BLaER1 treated with 17β-estradiol and CSF1 and Interleukin-3, amounts not matched to agents 10 nM and 100 nM (cell line): Measurements from ENCODE around the gene ZCCHC7.
"Not testable (repeated sequence)": the region's sequence is repeated elsewhere in the genome, so short reads cannot be mapped to it uniquely, and the experiment has no call there.

Experiments used
- H3K27ac ChIP-seq, 11 experiments: shearing (Covaris generic); formaldehyde crosslinking; 2 replicates each; pipeline ENCODE4 v1.8.1; 2022
- H3K27me3 ChIP-seq, 11 experiments: shearing (Covaris generic); formaldehyde crosslinking; 2 replicates each; pipeline ENCODE4 v1.8.1; 2022
- H3K36me3 ChIP-seq, 11 experiments: shearing (Covaris generic); formaldehyde crosslinking; 2 replicates each; pipeline ENCODE4 v1.8.1; 2022
- H3K4me1 ChIP-seq, 10 experiments: shearing (Covaris generic); formaldehyde crosslinking; 2 replicates each; pipeline ENCODE4 v1.8.1; 2022
- H3K4me2 ChIP-seq, 11 experiments: shearing (Covaris generic); formaldehyde crosslinking; 2 replicates each; pipeline ENCODE4 v1.8.1; 2022
- H3K4me3 ChIP-seq, 10 experiments: shearing (Covaris generic); formaldehyde crosslinking; 2 replicates each; pipeline ENCODE4 v1.8.1; 2022
- H3K9ac ChIP-seq, 11 experiments: shearing (Covaris generic); formaldehyde crosslinking; 2 replicates each; pipeline ENCODE4 v1.8.1; 2022
- H3K9me3 ChIP-seq, 11 experiments: shearing (Covaris generic); formaldehyde crosslinking; replicated peaks in 1 of 11; 2 replicates each; pipeline ENCODE4 v1.8.1; 2022
- H4K20me1 ChIP-seq, 11 experiments: shearing (Covaris generic); formaldehyde crosslinking; 2 replicates each; pipeline ENCODE4 v1.8.1; 2022
- Cebpa-rat ChIP-seq, 11 experiments: shearing (Covaris generic); IDR thresholded peaks; 2 replicates each; pipeline ENCODE4 v1.8.1; 2022

The ZCCHC7 gene

DNA sequence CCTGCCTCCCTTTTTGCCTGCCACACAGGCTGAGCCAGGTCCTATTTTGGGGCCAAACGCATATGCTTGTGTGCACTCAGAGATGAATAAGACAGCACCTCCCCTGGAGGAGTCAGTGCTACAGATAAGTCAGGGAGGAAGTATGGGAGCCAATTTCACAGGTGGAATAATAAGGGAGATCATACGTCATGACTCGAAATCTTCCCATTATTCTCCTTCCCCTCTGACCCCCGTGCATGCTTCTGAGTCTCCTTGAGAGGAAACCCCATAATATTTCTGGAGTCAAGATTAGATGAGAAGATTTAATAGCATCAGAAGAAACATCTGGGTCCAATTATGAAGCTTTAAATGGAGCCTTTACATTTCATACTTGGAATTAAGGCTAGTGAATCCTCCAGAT lies 15.1 kb upstream of the ZCCHC7 start:
- H3K9me3 ChIP-seq = peaks cover 6 to 27% (median 20%) of the 10 kb centered on the region in 11 experiments; a peak in 20 of 22 replicates
- no peak overlapping the region for H3K4me2 ChIP-seq
- H3K27ac ChIP-seq = no peak overlapping the region
- H3K4me3 ChIP-seq = no peak overlapping the region
- H3K4me1 ChIP-seq = peaks cover 0 to 13% (median 9%) of the 10 kb centered on the region in 10 experiments; a peak in 13 of 20 replicates
- H4K20me1 ChIP-seq = no peaks in the 10 kb centered on the region
- H3K9ac ChIP-seq = no peak overlapping the region
- TF ChIP-seq Cebpa-rat (IDR thresholded peaks at IDR 0.05) = no peak
- H3K27me3 ChIP-seq = no peaks in the 10 kb centered on the region
- H3K36me3 ChIP-seq = peaks cover 0 to 4% (median 0%) of the 10 kb centered on the region in 11 experiments; a peak in 2 of 22 replicates

DNA sequence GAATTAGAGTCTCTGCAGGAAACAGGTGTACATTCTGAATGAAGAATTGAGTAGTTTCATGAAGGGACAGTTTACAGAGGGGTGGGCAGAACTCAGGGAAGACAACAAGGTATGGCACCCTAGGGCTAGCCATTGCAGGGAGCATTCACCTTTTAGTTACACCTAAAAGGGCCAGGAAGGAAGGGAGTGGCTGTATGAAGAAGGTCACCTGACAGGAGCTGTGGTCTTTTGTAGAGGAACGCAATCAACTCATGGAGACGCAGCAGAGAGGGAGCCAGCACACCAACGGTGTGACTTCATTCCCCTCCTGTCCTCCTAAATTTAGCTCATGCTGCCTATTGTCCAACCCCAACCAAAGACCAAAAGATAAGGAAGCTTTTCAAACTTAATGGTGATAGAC lies 12.7 kb upstream of the ZCCHC7 start:
- no peak for TF ChIP-seq Cebpa-rat (IDR thresholded peaks at IDR 0.05)
- H3K9ac ChIP-seq = no peak overlapping the region
- H3K4me2 ChIP-seq = no peak overlapping the region

DNA sequence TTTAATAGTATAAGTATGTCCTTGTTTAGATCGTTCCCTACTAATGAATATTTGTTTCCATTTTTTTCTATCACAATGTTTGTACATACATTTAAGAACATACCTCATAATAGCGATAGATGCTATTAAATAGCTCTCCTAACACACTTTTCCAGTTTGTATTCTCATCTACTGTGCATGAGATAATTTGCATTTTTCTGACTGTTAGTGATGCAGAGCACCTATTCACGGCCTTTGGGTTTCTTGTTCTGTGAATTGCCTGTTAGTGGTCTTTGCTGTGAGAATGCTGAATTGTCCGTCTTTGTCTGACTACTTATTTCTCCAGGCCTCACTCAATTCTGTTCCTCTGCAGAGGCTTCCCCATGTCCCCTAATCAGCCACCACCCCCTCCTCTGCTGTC lies 5.9 kb upstream of the ZCCHC7 start:
- H3K9ac ChIP-seq, H3K4me3 ChIP-seq, H3K36me3 ChIP-seq, H3K27ac ChIP-seq, H3K27me3 ChIP-seq, H3K4me2 ChIP-seq, H4K20me1 ChIP-seq: not testable (repeated sequence)
- H3K4me1 ChIP-seq = peaks cover 0 to 10% (median 5%) of the 10 kb centered on the region in 10 experiments; a peak in 15 of 20 replicates
- H3K9me3 ChIP-seq = peaks cover 0 to 22% (median 10%) of the 10 kb centered on the region in 11 experiments; a peak in 17 of 22 replicates

More for the DNA sequence above, 12.7 kb upstream of the ZCCHC7 start:
- Histone ChIP-seq H3K9me3 (peaks cover 6 to 29% (median 21%) of the 10 kb centered on the region in 11 experiments; a peak in 20 of 22 replicates), H4K20me1 (no peaks in the 10 kb centered on the region), H3K27ac (no peak overlapping the region), H3K36me3 (peaks cover 0 to 4% (median 0%) of the 10 kb centered on the region in 11 experiments; a peak in 2 of 22 replicates), H3K4me1 (peaks cover 0 to 17% (median 9%) of the 10 kb centered on the region in 10 experiments; a peak in 13 of 20 replicates), H3K4me3 (no peak overlapping the region), H3K27me3 (no peaks in the 10 kb centered on the region)

DNA sequence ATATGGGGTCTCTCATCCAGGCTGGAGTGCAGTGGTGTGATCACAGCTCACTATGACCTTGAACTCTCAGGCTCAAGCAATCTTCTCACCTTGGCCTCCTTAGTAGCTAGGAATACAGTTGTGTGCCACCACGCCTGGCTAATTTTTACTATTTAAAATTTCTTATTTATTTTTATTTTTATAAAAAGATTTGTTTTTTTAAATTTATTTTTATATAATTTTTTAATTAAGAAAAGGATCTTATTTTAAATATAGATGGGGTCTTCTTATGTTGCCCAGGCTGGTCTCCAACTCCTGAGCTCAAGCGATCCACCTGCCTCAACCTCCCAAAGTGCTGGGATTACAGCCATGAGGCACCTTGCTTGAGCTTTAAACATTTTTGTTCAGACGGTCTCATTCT lies 2.4 kb upstream of the ZCCHC7 start:
- H4K20me1 ChIP-seq = no peaks in the 10 kb centered on the region
- no peak for TF ChIP-seq Cebpa-rat (IDR thresholded peaks at IDR 0.05)
- H3K36me3 ChIP-seq = peaks cover 0 to 4% (median 0%) of the 10 kb centered on the region in 11 experiments; a peak in 1 of 22 replicates
- no peak overlapping the region for H3K4me3 ChIP-seq
- H3K9me3 ChIP-seq = peaks cover 0 to 17% (median 9%) of the 10 kb centered on the region in 11 experiments; a peak in 15 of 22 replicates
- no peaks in the 10 kb centered on the region for H3K27me3 ChIP-seq
- H3K4me1 ChIP-seq = peaks cover 6 to 23% (median 12%) of the 10 kb centered on the region in 10 experiments
- H3K4me2 ChIP-seq = 0 out of 22 replicates have a peak overlapping the region, but pooled peaks of 1 of the 11 experiments have one; percentile 18
- H3K27ac ChIP-seq = no peak overlapping the region
- no peak overlapping the region for H3K9ac ChIP-seq

DNA sequence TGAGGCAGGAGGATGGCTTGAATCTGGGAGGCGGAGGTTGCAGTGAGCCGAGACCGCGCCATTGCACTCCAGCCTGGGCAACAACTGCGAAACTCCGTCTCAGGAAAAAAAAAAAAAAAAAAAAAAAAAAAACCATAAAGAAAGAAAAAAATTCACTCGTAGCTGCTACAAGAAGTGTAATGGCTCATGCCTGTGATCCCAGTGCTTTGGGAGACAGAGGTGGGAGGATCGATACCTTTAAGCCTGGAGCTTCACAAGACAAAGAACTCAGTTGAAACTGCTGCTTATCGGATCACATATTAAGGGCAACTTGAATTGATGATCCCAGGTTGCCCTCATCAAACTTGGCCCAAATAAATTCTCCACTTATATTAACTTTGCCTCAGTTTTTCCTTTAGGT lies 1.0 kb upstream of the ZCCHC7 start:
- Histone ChIP-seq H3K9me3 (peaks cover 0 to 17% (median 9%) of the 10 kb centered on the region in 11 experiments; a peak in 15 of 22 replicates), H3K27me3 (no peaks in the 10 kb centered on the region), H3K9ac (no peak overlapping the region), H3K27ac (peak overlapping the region in 2 of 11 experiments; percentile 95 to 99; a peak in 1 of 22 replicates), H3K36me3 (peaks cover 0 to 7% (median 0%) of the 10 kb centered on the region in 11 experiments; a peak in 2 of 22 replicates), H3K4me3 (peak overlapping the region in 5 of 10 experiments; percentile 79 to 96 (median 82); a peak in 8 of 20 replicates), H3K4me1 (peaks cover 6 to 37% (median 25%) of the 10 kb centered on the region in 10 experiments), H3K4me2 (peak overlapping the region in 8 of 11 experiments; percentile 2 to 96 (median 61); a peak in 11 of 22 replicates), H4K20me1 (peaks cover 0 to 5% (median 0%) of the 10 kb centered on the region in 11 experiments; a peak in 1 of 22 replicates)
- no peak for TF ChIP-seq Cebpa-rat (IDR thresholded peaks at IDR 0.05)

DNA sequence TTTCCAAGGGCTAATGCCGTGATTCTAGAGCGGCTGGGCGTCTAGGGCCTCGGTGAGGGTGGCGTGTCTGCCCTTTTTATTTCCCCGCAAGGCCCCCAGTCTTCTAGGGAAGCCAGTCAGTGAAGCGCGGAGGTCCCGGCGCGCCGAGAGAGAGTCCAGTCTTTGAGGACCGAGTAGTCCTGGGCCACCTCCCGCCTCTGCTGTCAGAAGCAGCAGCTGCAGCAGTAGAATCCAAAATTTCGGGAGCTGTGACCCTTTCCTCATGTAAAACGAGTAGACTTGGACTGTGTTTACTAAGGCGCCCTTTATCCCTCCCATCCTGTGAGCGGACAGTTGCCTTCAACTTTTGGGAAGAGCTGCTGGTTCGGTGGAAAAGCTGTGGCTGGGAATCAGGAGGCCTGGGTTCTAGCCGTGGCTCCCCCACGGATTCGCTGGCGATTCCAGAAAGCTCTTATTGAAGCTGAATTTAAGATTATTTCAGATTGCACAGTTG lies 515 bp downstream of the ZCCHC7 start:
- peaks cover 0 to 17% (median 9%) of the 10 kb centered on the region in 11 experiments; a peak in 15 of 22 replicates for H3K9me3 ChIP-seq
- peak overlapping the region; percentile 94 to 99 (median 96) for H3K9ac ChIP-seq
- H3K27ac ChIP-seq = peak overlapping the region; percentile 88 to 99 (median 97)
- H3K36me3 ChIP-seq = peaks cover 0 to 18% (median 0%) of the 10 kb centered on the region in 11 experiments; a peak in 4 of 22 replicates
- H4K20me1 ChIP-seq = peaks cover 0 to 11% (median 0%) of the 10 kb centered on the region in 11 experiments; a peak in 4 of 22 replicates
- peaks cover 13 to 47% (median 35%) of the 10 kb centered on the region in 10 experiments for H3K4me1 ChIP-seq
- peak overlapping the region; percentile 79 to 96 (median 92) for H3K4me3 ChIP-seq
- H3K4me2 ChIP-seq = peak overlapping the region; percentile 84 to 98 (median 91)
- not testable (repeated sequence) for H3K27me3 ChIP-seq

DNA sequence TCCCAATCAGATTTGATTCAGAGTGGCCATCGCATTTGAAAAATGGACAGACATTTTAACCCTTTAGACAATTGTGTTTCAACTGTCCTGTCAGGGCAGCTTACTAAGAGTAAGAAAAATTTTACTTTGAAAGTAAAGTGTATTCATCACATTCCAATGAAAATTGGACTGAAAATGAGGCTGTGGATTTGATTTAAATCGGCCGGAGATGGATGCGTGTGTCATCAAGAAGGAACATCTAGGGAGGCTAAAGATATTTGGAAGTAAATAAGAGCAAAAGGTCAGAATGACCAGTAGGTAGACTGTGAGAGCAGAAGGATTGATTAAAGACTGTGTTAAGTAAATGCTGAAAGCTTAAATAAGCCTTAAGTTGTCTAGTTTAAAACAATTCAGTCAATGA lies 1.5 kb downstream of the ZCCHC7 start:
- peaks cover 0 to 17% (median 9%) of the 10 kb centered on the region in 11 experiments; a peak in 15 of 22 replicates for H3K9me3 ChIP-seq
- H3K4me1 ChIP-seq = peaks cover 23 to 56% (median 45%) of the 10 kb centered on the region in 10 experiments
- peak overlapping the region; percentile 94 to 99 (median 96) for H3K9ac ChIP-seq

DNA sequence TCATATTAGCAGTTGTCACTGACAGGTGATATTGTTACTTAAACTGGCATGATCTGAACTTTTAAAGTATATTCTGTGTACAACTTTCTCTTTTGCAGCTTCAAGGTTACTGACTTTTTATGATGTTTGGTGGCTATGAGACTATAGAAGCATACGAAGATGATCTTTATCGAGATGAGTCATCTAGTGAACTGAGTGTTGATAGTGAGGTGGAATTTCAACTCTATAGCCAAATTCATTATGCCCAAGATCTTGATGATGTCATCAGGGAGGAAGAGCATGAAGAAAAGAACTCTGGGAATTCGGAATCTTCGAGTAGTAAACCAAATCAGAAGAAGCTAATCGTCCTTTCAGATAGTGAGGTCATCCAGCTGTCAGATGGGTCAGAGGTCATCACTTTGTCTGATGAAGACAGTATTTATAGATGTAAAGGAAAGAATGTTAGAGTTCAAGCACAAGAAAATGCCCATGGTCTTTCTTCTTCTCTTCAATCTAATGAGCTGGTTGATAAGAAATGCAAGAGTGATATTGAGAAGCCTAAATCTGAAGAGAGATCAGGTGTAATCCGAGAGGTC lies 5.9 kb downstream of the ZCCHC7 start:
- peaks cover 0 to 39% (median 18%) of the 10 kb centered on the region in 11 experiments; a peak in 13 of 22 replicates for H4K20me1 ChIP-seq
- peak overlapping the region in 3 of 11 experiments; percentile 95 to 98 (median 96); a peak in 6 of 22 replicates for H3K9ac ChIP-seq
- H3K36me3 ChIP-seq = peaks cover 12 to 71% (median 49%) of the 10 kb centered on the region in 11 experiments; a peak in 21 of 22 replicates
- peak overlapping the region; percentile 55 to 98 (median 91) for H3K4me2 ChIP-seq
- no peak for TF ChIP-seq Cebpa-rat (IDR thresholded peaks at IDR 0.05)
- H3K4me1 ChIP-seq = peaks cover 61 to 89% (median 73%) of the 10 kb centered on the region in 10 experiments
- no peaks in the 10 kb centered on the region for H3K27me3 ChIP-seq
- peak overlapping the region in 6 of 11 experiments; percentile 1 to 98 (median 70); a peak in 6 of 22 replicates for H3K27ac ChIP-seq
- H3K9me3 ChIP-seq = no peaks in the 10 kb centered on the region
- H3K4me3 ChIP-seq = peak overlapping the region in 4 of 10 experiments; percentile 48 to 96 (median 88); a peak in 8 of 20 replicates

More for the DNA sequence above, 1.5 kb downstream of the ZCCHC7 start:
- Histone ChIP-seq H3K27ac (peak overlapping the region; percentile 88 to 99 (median 97); a peak in 21 of 22 replicates), H3K27me3 (no peaks in the 10 kb centered on the region), H3K36me3 (peaks cover 0 to 28% (median 8%) of the 10 kb centered on the region in 11 experiments; a peak in 14 of 22 replicates), H3K4me2 (peak overlapping the region; percentile 84 to 98 (median 91)), H4K20me1 (peaks cover 0 to 14% (median under 1%) of the 10 kb centered on the region in 11 experiments; a peak in 7 of 22 replicates), H3K4me3 (peak overlapping the region; percentile 79 to 96 (median 92))
- no peak for TF ChIP-seq Cebpa-rat (IDR thresholded peaks at IDR 0.05)
